Measurements from ENCODE around the gene GSG1L.

The GSG1L gene

GRCh38 chr16:28078261-28078660, 14.7 kb upstream of the GSG1L start:
- no peaks in the 10 kb centered on the region for H3K9me3 ChIP-seq (ENCODE audit: control insufficient read depth in 1 of 2, low read length in 2 of 2)
- no peaks in the 10 kb centered on the region for H3K4me1 ChIP-seq (ENCODE audit: control insufficient read depth in 1 of 2, insufficient read depth in 2 of 2, low read length in 2 of 2)
- no peaks in the 10 kb centered on the region for H3K27me3 ChIP-seq (ENCODE audit: low read depth, low read length)
- H3K36me3 ChIP-seq (ENCODE audit: control insufficient read depth in 1 of 2, insufficient read depth in 2 of 2, low read length in 2 of 2): no peaks in the 10 kb centered on the region
- H3K4me3 ChIP-seq (ENCODE audit: low read depth in 1 of 2, low read length in 2 of 2): no peak overlapping the region
- H3K27ac ChIP-seq (ENCODE audit: low read length): no peak overlapping the region

DNA sequence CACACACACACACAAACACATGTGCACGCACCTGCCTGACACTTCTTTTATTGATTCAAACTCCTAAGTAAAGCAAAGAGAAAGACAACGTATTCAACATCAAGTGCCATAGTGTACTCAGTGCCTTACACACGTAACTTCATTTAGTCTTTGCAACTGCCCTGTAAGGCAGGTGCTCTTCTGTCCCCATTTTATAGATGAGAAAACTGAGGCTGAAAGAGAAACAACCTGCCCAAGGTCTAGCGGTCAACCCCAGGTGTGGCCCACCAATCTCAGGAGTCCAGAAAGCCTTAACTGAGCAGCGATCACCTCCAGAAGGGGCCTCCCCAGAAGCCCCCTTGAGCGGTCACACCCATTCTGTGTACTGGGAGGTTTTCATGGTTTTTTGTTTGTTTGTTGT, 10.3 kb upstream of the GSG1L start:
- no peaks in the 10 kb centered on the region for H3K27me3 ChIP-seq (ENCODE audit: low read depth, low read length)
- no peak overlapping the region for H3K27ac ChIP-seq (ENCODE audit: low read length)
- no peaks in the 10 kb centered on the region for H3K9me3 ChIP-seq (ENCODE audit: control insufficient read depth in 1 of 2, low read length in 2 of 2)
- no peak overlapping the region for H3K4me3 ChIP-seq (ENCODE audit: low read depth in 1 of 2, low read length in 2 of 2)
- no peaks in the 10 kb centered on the region for H3K36me3 ChIP-seq (ENCODE audit: control insufficient read depth in 1 of 2, insufficient read depth in 2 of 2, low read length in 2 of 2)
- no peaks in the 10 kb centered on the region for H3K4me1 ChIP-seq (ENCODE audit: control insufficient read depth in 1 of 2, insufficient read depth in 2 of 2, low read length in 2 of 2)

DNA sequence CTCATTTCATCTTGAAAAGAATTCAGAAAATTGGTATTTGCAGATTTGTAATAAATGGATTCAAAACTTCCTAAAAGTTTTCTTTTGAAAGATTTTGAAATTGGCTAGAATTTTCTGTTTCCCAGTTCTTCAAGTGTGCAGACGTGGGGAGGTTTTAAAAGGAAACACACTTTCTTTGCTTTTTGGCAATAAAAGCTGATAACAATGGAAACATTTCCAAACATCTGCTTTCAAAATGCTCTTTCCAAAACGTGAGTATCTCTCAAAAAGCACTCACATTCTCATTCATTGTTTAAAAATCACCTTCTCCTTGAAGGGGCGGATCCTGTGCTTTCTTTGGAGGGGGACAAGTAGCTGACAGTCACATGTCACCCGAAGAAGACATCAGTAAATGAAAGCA, 8.6 kb upstream of the GSG1L start:
- H3K27ac ChIP-seq (ENCODE audit: low read length): no peak overlapping the region
- no peaks in the 10 kb centered on the region for H3K36me3 ChIP-seq (ENCODE audit: control insufficient read depth in 1 of 2, insufficient read depth in 2 of 2, low read length in 2 of 2)
- no peak overlapping the region for H3K4me3 ChIP-seq (ENCODE audit: low read depth in 1 of 2, low read length in 2 of 2)
- no peaks in the 10 kb centered on the region for H3K4me1 ChIP-seq (ENCODE audit: control insufficient read depth in 1 of 2, insufficient read depth in 2 of 2, low read length in 2 of 2)
- no peaks in the 10 kb centered on the region for H3K27me3 ChIP-seq (ENCODE audit: low read depth, low read length)
- no peaks in the 10 kb centered on the region for H3K9me3 ChIP-seq (ENCODE audit: control insufficient read depth in 1 of 2, low read length in 2 of 2)

DNA sequence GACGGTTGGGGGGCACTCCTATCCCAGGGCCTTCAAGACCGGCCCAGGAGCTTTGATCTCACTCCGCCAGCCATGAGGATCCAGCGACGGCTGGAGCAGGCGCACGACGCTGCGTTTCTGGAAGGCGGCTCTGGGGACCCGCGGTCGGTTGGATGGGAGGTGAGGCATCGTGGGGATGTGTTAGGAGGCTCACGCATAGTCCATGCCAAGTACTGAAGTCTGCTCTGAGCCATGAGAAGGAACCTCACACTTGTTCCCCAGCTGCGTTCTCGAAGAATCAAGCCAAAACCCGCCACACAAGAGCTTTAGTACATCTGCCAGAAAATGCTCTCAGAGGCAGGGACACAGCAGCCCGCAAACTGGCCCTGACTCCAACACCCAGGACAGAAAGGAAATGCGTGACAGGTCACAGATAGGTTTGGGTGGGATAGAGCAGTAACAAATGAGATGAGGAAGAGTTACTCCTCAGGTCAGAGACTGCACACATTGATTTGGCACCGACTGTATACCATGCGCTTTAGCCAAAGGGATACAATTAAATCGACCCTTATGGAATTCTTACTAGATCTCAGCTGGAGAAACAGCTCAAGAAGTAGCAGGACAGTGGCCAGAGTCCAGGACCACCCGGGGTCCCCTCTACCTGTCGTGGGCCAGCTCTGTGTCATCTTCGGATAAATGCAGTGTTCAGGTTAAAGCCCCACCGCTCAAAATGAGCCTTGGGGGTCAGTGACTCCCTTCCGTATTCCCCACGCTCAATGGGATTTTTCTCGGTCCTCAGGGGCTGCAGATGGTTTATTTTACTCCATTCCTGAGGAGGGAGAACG, 6.7 kb upstream of the GSG1L start:
- Histone ChIP-seq H3K27me3 (ENCODE audit: low read depth, low read length) (no peaks in the 10 kb centered on the region), H3K4me1 (ENCODE audit: control insufficient read depth in 1 of 2, insufficient read depth in 2 of 2, low read length in 2 of 2) (no peaks in the 10 kb centered on the region), H3K36me3 (ENCODE audit: control insufficient read depth in 1 of 2, insufficient read depth in 2 of 2, low read length in 2 of 2) (no peaks in the 10 kb centered on the region), H3K9me3 (ENCODE audit: control insufficient read depth in 1 of 2, low read length in 2 of 2) (no peaks in the 10 kb centered on the region), H3K27ac (ENCODE audit: low read length) (no peak overlapping the region), H3K4me3 (ENCODE audit: low read depth in 1 of 2, low read length in 2 of 2) (no peak overlapping the region)

- H3K4me3 ChIP-seq (ENCODE audit: low read depth in 1 of 2, low read length in 2 of 2): no peak overlapping the region
- H3K27ac ChIP-seq (ENCODE audit: low read length): no peak overlapping the region
- no peaks in the 10 kb centered on the region for H3K36me3 ChIP-seq (ENCODE audit: control insufficient read depth in 1 of 2, insufficient read depth in 2 of 2, low read length in 2 of 2)
- H3K9me3 ChIP-seq (ENCODE audit: control insufficient read depth in 1 of 2, low read length in 2 of 2): no peaks in the 10 kb centered on the region
- peaks cover 5% of the 10 kb centered on the region for H3K27me3 ChIP-seq (ENCODE audit: low read depth, low read length)
- H3K4me1 ChIP-seq (ENCODE audit: control insufficient read depth in 1 of 2, insufficient read depth in 2 of 2, low read length in 2 of 2): no peaks in the 10 kb centered on the region
Measured at GRCh38 chr16:28068976-28069375, 5.5 kb upstream of the GSG1L start.

DNA sequence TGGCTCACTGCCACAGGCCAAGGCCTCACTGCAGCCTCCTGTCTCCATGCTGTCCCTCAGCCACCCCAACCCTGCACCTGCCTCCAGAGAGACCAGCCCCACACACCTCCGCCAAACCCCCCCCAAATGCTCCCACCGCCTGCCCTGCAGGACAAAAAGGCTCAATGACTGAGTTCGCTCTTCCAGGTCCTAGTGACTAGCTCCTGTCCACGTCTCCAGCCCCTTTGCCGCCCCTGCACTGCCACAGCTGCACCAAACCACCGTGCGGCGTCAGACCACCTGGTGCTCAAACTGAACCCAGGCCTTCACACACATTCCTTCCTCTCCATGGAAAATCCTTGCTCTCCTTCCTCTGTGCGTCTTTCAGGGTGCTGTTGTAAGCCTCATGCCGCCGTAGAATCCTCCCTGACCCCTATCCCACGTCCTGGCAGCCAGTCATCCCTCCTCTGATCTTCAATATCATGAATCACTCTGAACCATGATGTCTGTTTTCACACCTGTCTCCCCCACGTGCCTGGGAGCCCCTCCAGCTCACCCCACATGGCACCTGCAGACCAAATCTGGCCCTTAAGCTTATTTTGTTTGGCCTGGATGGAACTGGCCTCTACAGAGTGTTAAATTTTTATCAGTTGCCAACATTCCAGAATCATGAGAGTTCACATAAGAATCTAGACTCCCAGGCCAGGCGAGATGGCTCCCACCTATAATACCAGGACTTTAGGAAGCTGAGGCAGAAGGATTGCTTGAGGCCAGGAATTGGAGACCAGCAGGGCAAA, 4.3 kb upstream of the GSG1L start:
- no peaks in the 10 kb centered on the region for H3K9me3 ChIP-seq (ENCODE audit: control insufficient read depth in 1 of 2, low read length in 2 of 2)
- H3K36me3 ChIP-seq (ENCODE audit: control insufficient read depth in 1 of 2, insufficient read depth in 2 of 2, low read length in 2 of 2): no peaks in the 10 kb centered on the region
- H3K4me3 ChIP-seq (ENCODE audit: low read depth in 1 of 2, low read length in 2 of 2): no peak overlapping the region
- peaks cover 0 to 4% of the 10 kb centered on the region in 2 donors for H3K4me1 ChIP-seq (ENCODE audit: control insufficient read depth in 1 of 2, insufficient read depth in 2 of 2, low read length in 2 of 2)
- no peak overlapping the region for H3K27ac ChIP-seq (ENCODE audit: low read length)
- H3K27me3 ChIP-seq (ENCODE audit: low read depth, low read length): peaks cover 5% of the 10 kb centered on the region

- Histone ChIP-seq H3K4me1 (ENCODE audit: control insufficient read depth in 1 of 2, insufficient read depth in 2 of 2, low read length in 2 of 2) (peaks cover 0 to 10% of the 10 kb centered on the region in 2 donors), H3K36me3 (ENCODE audit: control insufficient read depth in 1 of 2, insufficient read depth in 2 of 2, low read length in 2 of 2) (no peaks in the 10 kb centered on the region), H3K27me3 (ENCODE audit: low read depth, low read length) (peaks cover 16% of the 10 kb centered on the region), H3K4me3 (ENCODE audit: low read depth in 1 of 2, low read length in 2 of 2) (no peak overlapping the region), H3K27ac (ENCODE audit: low read length) (no peak overlapping the region), H3K9me3 (ENCODE audit: control insufficient read depth in 1 of 2, low read length in 2 of 2) (no peaks in the 10 kb centered on the region)
Measured at GRCh38 chr16:28064706-28065249, 1.3 kb upstream of the GSG1L start.

GRCh38 chr16:28064150-28064549, 636 bp upstream of the GSG1L start:
- Histone ChIP-seq H3K27ac (ENCODE audit: low read length) (no peak overlapping the region), H3K4me1 (ENCODE audit: control insufficient read depth in 1 of 2, insufficient read depth in 2 of 2, low read length in 2 of 2) (peaks cover 0 to 10% of the 10 kb centered on the region in 2 donors), H3K9me3 (ENCODE audit: control insufficient read depth in 1 of 2, low read length in 2 of 2) (no peaks in the 10 kb centered on the region), H3K27me3 (ENCODE audit: low read depth, low read length) (peaks cover 18% of the 10 kb centered on the region), H3K4me3 (ENCODE audit: low read depth in 1 of 2, low read length in 2 of 2) (peak overlapping the region in 1 of 2 donors; percentile 38), H3K36me3 (ENCODE audit: control insufficient read depth in 1 of 2, insufficient read depth in 2 of 2, low read length in 2 of 2) (no peaks in the 10 kb centered on the region)

GRCh38 chr16:28062847-28063521, 530 bp downstream of the GSG1L start:
- peaks cover 20% of the 10 kb centered on the region for H3K27me3 ChIP-seq (ENCODE audit: low read depth, low read length)
- H3K4me3 ChIP-seq (ENCODE audit: low read depth in 1 of 2, low read length in 2 of 2): peak overlapping the region in 1 of 2 donors; percentile 40

DNA sequence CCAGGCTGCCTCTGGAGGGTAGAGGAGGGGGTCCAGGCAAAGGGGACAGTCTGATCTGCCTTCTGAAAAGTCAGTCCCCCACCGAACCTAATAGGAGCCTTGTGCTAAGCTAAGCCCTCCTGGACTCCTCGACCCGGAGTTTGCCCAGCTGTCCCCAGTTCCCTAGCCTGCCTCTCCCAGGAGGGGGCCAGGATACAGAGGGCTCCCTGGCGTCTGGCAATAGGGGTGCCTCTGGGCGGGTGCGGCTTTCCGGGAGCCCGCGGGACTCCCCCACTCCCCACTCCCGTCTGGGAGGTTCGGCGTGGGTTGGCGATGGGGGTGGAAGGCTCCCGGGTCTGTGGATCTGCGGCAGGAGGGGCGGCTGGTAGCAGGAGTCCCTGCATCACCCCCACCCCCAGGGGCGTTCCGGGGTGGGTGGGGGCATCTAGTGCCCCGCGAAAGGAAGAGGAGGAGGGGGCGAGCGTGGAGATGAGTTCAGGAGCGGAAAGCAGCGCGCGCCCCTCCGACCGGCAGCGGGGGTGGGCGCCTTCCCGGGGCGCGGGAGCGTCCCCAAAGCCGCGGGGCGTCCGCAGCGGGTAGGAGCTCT, 1.2 kb downstream of the GSG1L start:
- H3K4me1 ChIP-seq (ENCODE audit: control insufficient read depth in 1 of 2, insufficient read depth in 2 of 2, low read length in 2 of 2): peaks cover 0 to 10% of the 10 kb centered on the region in 2 donors
- no peak overlapping the region for H3K27ac ChIP-seq (ENCODE audit: low read length)
- H3K27me3 ChIP-seq (ENCODE audit: low read depth, low read length): peaks cover 20% of the 10 kb centered on the region
- peak overlapping the region in 1 of 2 donors; percentile 40 for H3K4me3 ChIP-seq (ENCODE audit: low read depth in 1 of 2, low read length in 2 of 2)
- no peaks in the 10 kb centered on the region for H3K36me3 ChIP-seq (ENCODE audit: control insufficient read depth in 1 of 2, insufficient read depth in 2 of 2, low read length in 2 of 2)
- no peaks in the 10 kb centered on the region for H3K9me3 ChIP-seq (ENCODE audit: control insufficient read depth in 1 of 2, low read length in 2 of 2)

More at GRCh38 chr16:28062847-28063521, 530 bp downstream of the GSG1L start:
- Histone ChIP-seq H3K4me1 (ENCODE audit: control insufficient read depth in 1 of 2, insufficient read depth in 2 of 2, low read length in 2 of 2) (peaks cover 0 to 10% of the 10 kb centered on the region in 2 donors), H3K36me3 (ENCODE audit: control insufficient read depth in 1 of 2, insufficient read depth in 2 of 2, low read length in 2 of 2) (no peaks in the 10 kb centered on the region), H3K9me3 (ENCODE audit: control insufficient read depth in 1 of 2, low read length in 2 of 2) (no peaks in the 10 kb centered on the region), H3K27ac (ENCODE audit: low read length) (no peak overlapping the region)

Data from muscle layer of duodenum (tissue), 2 donors.